Measurements from ENCODE around the gene DRG2. TPM values are rescaled to one million over a fixed set of nuclear protein-coding genes. Genes with fewer than 3 reads are reported as not detected.

The DRG2 gene
- polyA plus RNA-seq, 1 donor from 2014 or later: 40.6 TPM

- peaks cover 6% of the 10 kb centered on the region for H3K9me3 ChIP-seq (ENCODE audit: low read length)
- H2AFZ ChIP-seq (ENCODE audit: low read depth, low read length): no peak overlapping the region
- no peak overlapping the region for H3K27ac ChIP-seq (ENCODE audit: low read length)
- no peaks in the 10 kb centered on the region for H3F3A ChIP-seq (ENCODE audit: insufficient read depth, low read length, poor library complexity, severe bottlenecking)
- H3K9me2 ChIP-seq (ENCODE audit: insufficient read depth, low read length): no peaks in the 10 kb centered on the region
- no peak overlapping the region for H3K9ac ChIP-seq (ENCODE audit: low read length)
- no peak overlapping the region for H3K4me3 ChIP-seq (ENCODE audit: low read length)
- H4K20me1 ChIP-seq (ENCODE audit: insufficient read depth): no peaks in the 10 kb centered on the region
- no peaks in the 10 kb centered on the region for H3K36me3 ChIP-seq (ENCODE audit: insufficient read depth, low read length)
- no peaks in the 10 kb centered on the region for H3K27me3 ChIP-seq (ENCODE audit: insufficient read depth, low read depth, low read length)
- no peak for TF ChIP-seq SMC3 (conservative IDR thresholded peaks at IDR 0.05; ENCODE audit: poor library complexity)
- no peaks in the 10 kb centered on the region for H3K79me2 ChIP-seq (replicated peaks; ENCODE audit: insufficient read depth, low read length)
- H3K4me2 ChIP-seq (ENCODE audit: low read length): no peak overlapping the region
These were observed 30.5 kb downstream of the DRG2 start for GRCh38 chr17:18117982-18118975.

GRCh38 chr17:18119166-18119745 is 31.5 kb downstream of the DRG2 start:
- H3K9me3 ChIP-seq (ENCODE audit: low read length): peaks cover 6% of the 10 kb centered on the region

More at GRCh38 chr17:18119166-18119745, 31.5 kb downstream of the DRG2 start:
- Histone ChIP-seq H3K27me3 (ENCODE audit: insufficient read depth, low read depth, low read length) (no peaks in the 10 kb centered on the region), H3F3A (ENCODE audit: insufficient read depth, low read length, poor library complexity, severe bottlenecking) (no peaks in the 10 kb centered on the region), H3K4me2 (ENCODE audit: low read length) (no peak overlapping the region), H3K4me3 (ENCODE audit: low read length) (no peak overlapping the region), H3K27ac (ENCODE audit: low read length) (no peak overlapping the region), H4K20me1 (ENCODE audit: insufficient read depth) (no peaks in the 10 kb centered on the region), H2AFZ (ENCODE audit: low read depth, low read length) (no peak overlapping the region), H3K36me3 (ENCODE audit: insufficient read depth, low read length) (no peaks in the 10 kb centered on the region), H3K9me2 (ENCODE audit: insufficient read depth, low read length) (no peaks in the 10 kb centered on the region), H3K9ac (ENCODE audit: low read length) (no peak overlapping the region), H3K79me2 (replicated peaks; ENCODE audit: insufficient read depth, low read length) (no peaks in the 10 kb centered on the region)
- TF ChIP-seq MXI1 (conservative IDR thresholded peaks at IDR 0.05; ENCODE audit: poor library complexity, severe bottlenecking) (no peak), EZH2 (IDR thresholded peaks at IDR 0.05; ENCODE audit: borderline replicate concordance, insufficient read depth, low read length, poor library complexity, severe bottlenecking) (no peak), SMC3 (conservative IDR thresholded peaks at IDR 0.05; ENCODE audit: poor library complexity) (no peak), REST (IDR thresholded peaks at IDR 0.05; ENCODE audit: borderline replicate concordance) (no peak), RAD21 (conservative IDR thresholded peaks at IDR 0.05) (no peak), TAF1 (IDR thresholded peaks at IDR 0.05; ENCODE audit: low read depth) (no peak), EP300 (conservative IDR thresholded peaks at IDR 0.05; ENCODE audit: poor library complexity, severe bottlenecking) (no peak), POLR2AphosphoS5 (IDR thresholded peaks at IDR 0.05) (no peak)
- TF ChIP-seq, protein P1, sequence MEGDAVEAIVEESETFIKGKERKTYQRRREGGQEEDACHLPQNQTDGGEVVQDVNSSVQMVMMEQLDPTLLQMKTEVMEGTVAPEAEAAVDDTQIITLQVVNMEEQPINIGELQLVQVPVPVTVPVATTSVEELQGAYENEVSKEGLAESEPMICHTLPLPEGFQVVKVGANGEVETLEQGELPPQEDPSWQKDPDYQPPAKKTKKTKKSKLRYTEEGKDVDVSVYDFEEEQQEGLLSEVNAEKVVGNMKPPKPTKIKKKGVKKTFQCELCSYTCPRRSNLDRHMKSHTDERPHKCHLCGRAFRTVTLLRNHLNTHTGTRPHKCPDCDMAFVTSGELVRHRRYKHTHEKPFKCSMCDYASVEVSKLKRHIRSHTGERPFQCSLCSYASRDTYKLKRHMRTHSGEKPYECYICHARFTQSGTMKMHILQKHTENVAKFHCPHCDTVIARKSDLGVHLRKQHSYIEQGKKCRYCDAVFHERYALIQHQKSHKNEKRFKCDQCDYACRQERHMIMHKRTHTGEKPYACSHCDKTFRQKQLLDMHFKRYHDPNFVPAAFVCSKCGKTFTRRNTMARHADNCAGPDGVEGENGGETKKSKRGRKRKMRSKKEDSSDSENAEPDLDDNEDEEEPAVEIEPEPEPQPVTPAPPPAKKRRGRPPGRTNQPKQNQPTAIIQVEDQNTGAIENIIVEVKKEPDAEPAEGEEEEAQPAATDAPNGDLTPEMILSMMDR (IDR thresholded peaks at IDR 0.05; ENCODE audit: poor library complexity, severe bottlenecking): no peak

All from neural cell (in vitro differentiated cells).